ENCODE data around the gene RHCG. TPM values are rescaled to one million over a fixed set of nuclear protein-coding genes. Genes with fewer than 3 reads are reported as not detected.

The RHCG gene
- total RNA-seq, 6 donors from 2014 or later = not detected

DNA sequence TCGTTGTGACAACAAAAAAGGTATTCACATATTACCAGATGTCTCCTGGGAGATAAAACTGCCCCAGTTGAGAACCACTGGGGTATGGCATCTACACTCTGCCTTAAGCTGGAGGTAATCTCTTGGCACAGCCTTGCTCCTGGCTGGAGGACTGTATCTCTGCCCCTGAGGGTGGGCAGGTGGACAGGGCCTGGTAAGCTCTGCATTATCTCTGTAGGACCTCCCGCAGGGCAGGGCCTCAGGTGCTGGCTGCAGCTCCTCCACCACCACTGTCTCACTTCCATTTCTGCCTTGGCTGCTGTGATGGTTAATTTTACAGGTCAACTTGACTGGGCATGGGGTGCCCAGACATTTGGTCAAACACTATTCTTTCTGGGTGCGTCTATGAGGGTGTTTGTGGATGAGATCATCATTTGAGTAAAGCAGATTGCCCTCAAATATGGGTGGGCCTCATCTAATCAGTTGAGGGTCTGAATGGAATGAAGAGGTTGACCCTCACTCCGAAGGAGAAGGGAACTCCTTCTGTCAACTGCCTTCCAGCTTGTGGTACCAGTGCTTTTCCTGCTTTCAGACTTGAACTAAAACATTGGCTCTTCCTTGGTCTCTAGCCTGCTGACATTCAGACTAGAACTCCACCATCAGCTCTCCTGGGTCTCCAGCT, 9.8 kb upstream of the RHCG start:
- no peaks in the 10 kb centered on the region for H3K4me1 ChIP-seq
- WGBS, 2 donors = 76 to 85% methylated on average over 3 to 4 of the region's 4 CpGs
- no peak overlapping the region for H3K27ac ChIP-seq
- TF ChIP-seq CTCF (IDR thresholded peaks at IDR 0.05) = no peak
- no peak for DNase-seq
- ATAC-seq (ENCODE audit: low FRiP score in 2 of 2) = no peak
- H3K27me3 ChIP-seq = no peaks in the 10 kb centered on the region
- H3K36me3 ChIP-seq = no peaks in the 10 kb centered on the region
- H3K4me3 ChIP-seq = no peak overlapping the region
- no peaks in the 10 kb centered on the region for H3K9me3 ChIP-seq

- DNase-seq = no peak
Observed at GRCh38 chr15:89504166-89504565, 7.8 kb upstream of the RHCG start.

GRCh38 chr15:89502867-89503595, 6.6 kb upstream of the RHCG start:
- DNase-seq = no peak
- TF ChIP-seq POLR2A (IDR thresholded peaks at IDR 0.05) (no peak), EP300 (IDR thresholded peaks at IDR 0.05) (no peak), CTCF (IDR thresholded peaks at IDR 0.05) (no peak), POLR2AphosphoS5 (IDR thresholded peaks at IDR 0.05) (no peak)
- Histone ChIP-seq H3K27ac (no peak overlapping the region), H3K9me3 (no peaks in the 10 kb centered on the region), H3K27me3 (no peaks in the 10 kb centered on the region), H3K4me3 (no peak overlapping the region), H3K36me3 (no peaks in the 10 kb centered on the region), H3K4me1 (no peaks in the 10 kb centered on the region)
- WGBS, 2 donors = 56 to 61% methylated on average over 5 to 7 of the region's 7 CpGs
- no peak for ATAC-seq (ENCODE audit: low FRiP score in 2 of 2)

More at GRCh38 chr15:89504166-89504565, 7.8 kb upstream of the RHCG start:
- TF ChIP-seq POLR2A (IDR thresholded peaks at IDR 0.05) = no peak
- TF ChIP-seq EP300 (IDR thresholded peaks at IDR 0.05) = no peak
- TF ChIP-seq POLR2AphosphoS5 (IDR thresholded peaks at IDR 0.05) = no peak
- no peak for TF ChIP-seq CTCF (IDR thresholded peaks at IDR 0.05)
- ATAC-seq (ENCODE audit: low FRiP score in 2 of 2) = no peak
- no peaks in the 10 kb centered on the region for H3K4me1 ChIP-seq
- H3K9me3 ChIP-seq = no peaks in the 10 kb centered on the region
- 55 to 71% methylated on average over 4 of the region's 4 CpGs for WGBS, 2 donors
- H3K27me3 ChIP-seq = no peaks in the 10 kb centered on the region
- no peak overlapping the region for H3K27ac ChIP-seq
- H3K4me3 ChIP-seq = no peak overlapping the region
- H3K36me3 ChIP-seq = no peaks in the 10 kb centered on the region

DNA sequence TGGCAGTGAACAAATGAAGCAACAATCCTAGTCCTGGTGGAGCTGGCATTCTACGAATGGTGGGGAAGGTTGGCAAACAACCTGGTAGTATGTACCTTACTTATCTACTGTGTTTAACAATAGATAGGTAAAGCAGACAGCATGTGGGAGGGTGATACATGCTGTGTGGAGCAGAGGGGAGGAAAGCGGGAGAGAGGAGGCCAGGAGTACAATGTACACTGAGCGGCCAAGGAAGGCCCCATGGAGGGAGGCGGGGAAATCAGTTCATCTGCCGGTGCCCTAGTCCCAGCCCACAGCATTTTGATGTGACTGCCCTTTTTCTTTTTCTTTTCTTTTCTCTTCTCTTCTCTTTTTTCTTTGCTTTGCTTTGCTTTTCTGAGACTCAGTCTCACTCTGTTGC, 5.3 kb upstream of the RHCG start:
- Histone ChIP-seq H3K27ac (no peak overlapping the region), H3K27me3 (peaks cover 0 to 3% (median 0%) of the 10 kb centered on the region in 4 donors), H3K4me3 (no peak overlapping the region), H3K9me3 (no peaks in the 10 kb centered on the region), H3K36me3 (no peaks in the 10 kb centered on the region), H3K4me1 (peaks cover 0 to 1% (median under 1%) of the 10 kb centered on the region in 4 donors)
- WGBS, 2 donors = 88 to 91% methylated on average over 5 of the region's 5 CpGs
- ATAC-seq (ENCODE audit: low FRiP score in 2 of 2) (no peak), DNase-seq (no peak)
- no peak for TF ChIP-seq CTCF (IDR thresholded peaks at IDR 0.05)
